Esophagus squamous epithelium (tissue), 4 donors: Measurements from ENCODE around the gene TCAP.

Source experiments
- CTCF ChIP-seq, 6 experiments: fragments of 450-650 bp in 4 of 6; fragments of 200-600 bp in 2 of 6; sonication (generic) in 2 of 6; IDR thresholded peaks; one replicate each; pipeline ENCODE4 v1.5.1; 2016 to 2019; ENCODE audit warnings: antibody characterized with exemption in 6 of 6, mild to moderate bottlenecking in 4 of 6, moderate library complexity in 4 of 6
- POLR2A ChIP-seq, 4 donors: fragments of 450-650 bp; IDR thresholded peaks; one replicate each; pipeline ENCODE4 v1.6.1; 2017; ENCODE audit warnings: antibody characterized with exemption in 4 of 4, mild to moderate bottlenecking in 4 of 4, moderate library complexity in 3 of 4

GRCh38 chr17:39642291-39643074 is 22.7 kb upstream of the TCAP start:
- TF ChIP-seq CTCF (IDR thresholded peaks at IDR 0.05): no peak
- no peak for TF ChIP-seq POLR2A (IDR thresholded peaks at IDR 0.05)
